ENCODE data around the gene OR52A1.
"Not testable (repeated sequence)": the region's sequence is repeated elsewhere in the genome, so short reads cannot be mapped to it uniquely, and the experiment has no call there.

Gene OR52A1

GRCh38 chr11:5192738-5193137, 38.2 kb upstream of the OR52A1 start:
- no peak for DNase-seq (ENCODE audit: extremely low read depth, low read depth)
- TF ChIP-seq CTCF (IDR thresholded peaks at IDR 0.05; ENCODE audit: low read depth, low read length): no peak

GRCh38 chr11:5188201-5188600, 33.6 kb upstream of the OR52A1 start:
- DNase-seq (ENCODE audit: extremely low read depth, low read depth): no peak
- no peak for TF ChIP-seq CTCF (IDR thresholded peaks at IDR 0.05; ENCODE audit: low read depth, low read length)

- no peak for DNase-seq (ENCODE audit: extremely low read depth, low read depth)
- TF ChIP-seq CTCF (IDR thresholded peaks at IDR 0.05; ENCODE audit: low read depth, low read length): no peak
Observed at GRCh38 chr11:5178046-5178837, 23.7 kb upstream of the OR52A1 start.

- no peak for DNase-seq (ENCODE audit: extremely low read depth, low read depth)
- TF ChIP-seq CTCF (IDR thresholded peaks at IDR 0.05; ENCODE audit: low read depth, low read length): no peak
Observed at GRCh38 chr11:5174934-5175333, 20.4 kb upstream of the OR52A1 start.

GRCh38 chr11:5171856-5172255, 17.3 kb upstream of the OR52A1 start:
- no peak for TF ChIP-seq CTCF (IDR thresholded peaks at IDR 0.05; ENCODE audit: low read depth, low read length)
- no peak for DNase-seq (ENCODE audit: extremely low read depth, low read depth)

GRCh38 chr11:5165898-5166297, 11.3 kb upstream of the OR52A1 start:
- DNase-seq (ENCODE audit: extremely low read depth, low read depth): not testable (repeated sequence)

- not testable (repeated sequence) for DNase-seq (ENCODE audit: extremely low read depth, low read depth)
Observed at GRCh38 chr11:5164807-5165206, 10.2 kb upstream of the OR52A1 start.

- DNase-seq (ENCODE audit: extremely low read depth, low read depth): not testable (repeated sequence)
Observed at GRCh38 chr11:5161045-5161444, 6.5 kb upstream of the OR52A1 start.

- not testable (repeated sequence) for DNase-seq (ENCODE audit: extremely low read depth, low read depth)
Observed at GRCh38 chr11:5160217-5160616, 5.7 kb upstream of the OR52A1 start.
